HCT116 (cell line): ENCODE results near the gene LONRF3. TPM values are rescaled to one million over a fixed set of nuclear protein-coding genes. Genes with fewer than 3 reads are reported as not detected.
"Not testable (repeated sequence)": the region's sequence is repeated elsewhere in the genome, so short reads cannot be mapped to it uniquely, and the experiment has no call there.

ENCODE experiments used
- ATAC-seq: fragments of 200-7000 bp; cut with Tn5 transposase; 2 replicates; pipeline ENCODE4 v1.9.1; 2020; ENCODE audit warnings: mild to moderate bottlenecking, moderate library complexity
- BruUV-seq: library from RNA; stranded (reverse); fragments of 400-500 nt; replicated peaks from 2 replicates; lab custom pipeline; 2021; lab: Mats Ljungman, UMichigan
- CTCF ChIA-PET: fragments of 300-600 bp; sonication (Branson Sonifier 250); formaldehyde crosslinking; loops from one replicate; lab custom pipeline; 2021; ENCODE audit warnings: antibody characterized with exemption; lab: Charles Lee
- POLR2A ChIA-PET: fragments of 300-600, 350-600 bp; sonication (Branson Sonifier 250); formaldehyde crosslinking; loops from one replicate; lab custom pipeline; 2021; ENCODE audit warnings: antibody characterized with exemption; lab: Charles Lee
- RAD21 ChIA-PET, 2 experiments: fragments of 300-600 bp; sonication (Branson Sonifier 250); formaldehyde crosslinking; loops; one replicate each; lab custom pipeline; 2023; ENCODE audit warnings: low total read pairs in 2 of 2; ENCODE audit not compliant: uncharacterized antibody in 2 of 2, unreplicated experiment in 2 of 2, low non-redundant PET in 1 of 2; lab: Charles Lee
- DNase-seq: peaks from one replicate; pipeline ENCODE4 v3.0.0-alpha.2; 2010; ENCODE audit warnings: low read depth, low spot score
- H2AFZ ChIP-seq: fragments of 200-600 bp; shearing (Covaris generic), sonication (generic); 2 replicates; pipeline ENCODE4 v1.6.1; 2017; ENCODE audit warnings: low read depth, mixed run types, mixed read lengths, antibody characterized with exemption, low read length; ENCODE audit not compliant: poor library complexity, severe bottlenecking
- H3K27ac ChIP-seq: 2 replicates; pipeline ENCODE4 v1.5.1; 2012; ENCODE audit warnings: low read depth, low read length
- H3K27me3 ChIP-seq: fragments of 200-600 bp; sonication (generic); 2 replicates; pipeline ENCODE4 v1.6.1; 2016; ENCODE audit warnings: mixed run types, low read length, mixed read lengths; ENCODE audit not compliant: insufficient read depth
- H3K36me3 ChIP-seq, 2 experiments: fragments of 200-500 bp in 1 of 2; fragments of 200-600 bp in 1 of 2; sonication (Bioruptor generic) in 1 of 2; sonication (generic) in 1 of 2; 2 replicates each; pipeline versions ENCODE4 v1.5.1 to v1.6.1; 2014 to 2016; ENCODE audit warnings: low read length in 2 of 2, inconsistent platforms in 1 of 2, mixed read lengths in 1 of 2, mixed run types in 1 of 2; ENCODE audit not compliant: insufficient read depth in 2 of 2, control insufficient read depth in 1 of 2
- H3K4me1 ChIP-seq, 2 experiments: fragments of 200-600 bp in 1 of 2; sonication (generic) in 1 of 2; 2 replicates each; pipeline versions ENCODE4 v1.5.1 to v1.6.1; 2012 to 2017; ENCODE audit warnings: low read length in 2 of 2, inconsistent platforms in 1 of 2, mild to moderate bottlenecking in 1 of 2, mixed read lengths in 1 of 2, mixed run types in 1 of 2, moderate library complexity in 1 of 2; ENCODE audit not compliant: insufficient read depth in 2 of 2, control insufficient read depth in 1 of 2
- H3K4me2 ChIP-seq: fragments of 200-600 bp; sonication (generic); 2 replicates; pipeline ENCODE4 v1.6.1; 2017; ENCODE audit warnings: mixed run types, low read length, mixed read lengths
- H3K4me3 ChIP-seq, 2 experiments: fragments of 200-600 bp in 1 of 2; sonication (generic) in 1 of 2; replicated peaks in 1 of 2; 2 replicates each; pipeline ENCODE4 v1.5.1; 2011 to 2016; ENCODE audit warnings: low read length in 2 of 2, control low read depth in 1 of 2, low read depth in 1 of 2, mild to moderate bottlenecking in 1 of 2, mixed read lengths in 1 of 2, mixed run types in 1 of 2
- H3K79me2 ChIP-seq: fragments of 200-600 bp; sonication (generic); 2 replicates; pipeline ENCODE4 v1.6.1; 2017; ENCODE audit warnings: mild to moderate bottlenecking, mixed run types, low read length, moderate library complexity, mixed read lengths; ENCODE audit not compliant: insufficient read depth
- H3K9ac ChIP-seq: fragments of 200-600 bp; sonication (generic); 2 replicates; pipeline ENCODE4 v1.6.1; 2016; ENCODE audit warnings: low read length, mixed read lengths
- H3K9me2 ChIP-seq: fragments of 200-600 bp; sonication (generic), shearing (Covaris generic); 2 replicates; pipeline ENCODE4 v1.6.1; 2017; ENCODE audit warnings: mixed run types, mild to moderate bottlenecking, moderate library complexity; ENCODE audit not compliant: insufficient read depth
- H3K9me3 ChIP-seq, 2 experiments: fragments of 200-500 bp in 1 of 2; fragments of 200-600 bp in 1 of 2; sonication (Bioruptor generic) in 1 of 2; sonication (generic) in 1 of 2; 2 replicates each; pipeline ENCODE4 v1.6.1; 2014 to 2017; ENCODE audit warnings: low read length in 2 of 2, mixed read lengths in 2 of 2, inconsistent platforms in 1 of 2, low read depth in 1 of 2, mild to moderate bottlenecking in 1 of 2, mixed run types in 1 of 2, moderate library complexity in 1 of 2; ENCODE audit not compliant: control insufficient read depth in 1 of 2, insufficient read depth in 1 of 2
- H4K20me1 ChIP-seq: fragments of 200-600 bp; sonication (generic), shearing (Covaris generic); 2 replicates; pipeline ENCODE4 v1.6.1; 2017; ENCODE audit warnings: mixed run types, mild to moderate bottlenecking, moderate library complexity; ENCODE audit not compliant: insufficient read depth
- FOSL1 ChIP-seq: IDR thresholded peaks from 2 replicates; pipeline ENCODE4 v1.6.1; 2012; ENCODE audit warnings: low read depth
- JUND ChIP-seq: IDR thresholded peaks from 2 replicates; pipeline ENCODE4 v1.6.1; 2012
- POLR2A ChIP-seq: IDR thresholded peaks from 2 replicates; pipeline ENCODE4 v1.7.0; 2011; ENCODE audit warnings: borderline replicate concordance; ENCODE audit not compliant: insufficient read depth, insufficient read length; ENCODE audit errors: extremely low read depth
- POLR2AphosphoS5 ChIP-seq: IDR thresholded peaks from 2 replicates; pipeline ENCODE4 v1.6.1; 2011; ENCODE audit warnings: mild to moderate bottlenecking, low read depth, low read length, moderate library complexity
- RAD21 ChIP-seq: IDR thresholded peaks from 2 replicates; pipeline ENCODE4 v1.6.1; 2012; ENCODE audit warnings: low read depth, mild to moderate bottlenecking
- REST ChIP-seq: IDR thresholded peaks from 2 replicates; pipeline ENCODE4 v1.6.1; 2012; ENCODE audit warnings: low read depth
- SIN3A ChIP-seq: IDR thresholded peaks from 2 replicates; pipeline ENCODE4 v1.6.1; 2012; ENCODE audit warnings: low read depth
- SRF ChIP-seq: IDR thresholded peaks from 2 replicates; pipeline ENCODE4 v1.6.1; 2012; ENCODE audit warnings: low read depth
- YY1 ChIP-seq: IDR thresholded peaks from 2 replicates; pipeline ENCODE4 v1.6.1; 2011; ENCODE audit warnings: low read length, low read depth, moderate library complexity, mild to moderate bottlenecking; ENCODE audit not compliant: insufficient replicate concordance; ENCODE audit errors: extremely low read depth
- ZFX ChIP-seq: fragments of 450-650 bp; IDR thresholded peaks from 2 replicates; pipeline ENCODE4 v1.6.1; 2017
- ZNF274 ChIP-seq: fragments of 200-500 bp; sonication (Bioruptor generic); IDR thresholded peaks from 2 replicates; pipeline ENCODE4 v1.6.1; 2014; ENCODE audit warnings: mild to moderate bottlenecking, low read depth, low read length, inconsistent platforms
- intact Hi-C: fragments of 100-400 bp; cut with micrococcal nuclease; formaldehyde crosslinking; loops from 2 replicates; pipeline ENCODE4 v1.10.0; 2022
- total RNA-seq: library from RNA; stranded (reverse); gene quantifications from one replicate; pipeline ENCODE4 v1.2.1, GENCODE V29; 2021; ENCODE audit not compliant: unreplicated experiment
- TF ChIP-seq, protein P1 (sequence below): IDR thresholded peaks from 2 replicates; pipeline ENCODE4 v1.6.1; 2012
- TF ChIP-seq, protein P2 (sequence below): IDR thresholded peaks from 2 replicates; pipeline ENCODE4 v1.6.1; 2011; ENCODE audit warnings: mild to moderate bottlenecking, low read length, moderate library complexity; ENCODE audit not compliant: insufficient replicate concordance; ENCODE audit errors: extremely low read depth

The LONRF3 gene
- total RNA-seq, 1 experiment from 2014 or later, result 3.1 TPM

GRCh38 chrX:118990512-118991227 is 16.3 kb downstream of the LONRF3 start:
- Histone ChIP-seq H2AFZ (no peak overlapping the region), H4K20me1 (no peaks in the 10 kb centered on the region), H3K9ac (no peak overlapping the region), H3K79me2 (no peaks in the 10 kb centered on the region), H3K4me2 (no peak overlapping the region), H3K4me1 (no peaks in the 10 kb centered on the region; a peak in 1 of 4 replicates), H3K4me3 (no peak overlapping the region), H3K27ac (no peak overlapping the region), H3K9me2 (no peaks in the 10 kb centered on the region), H3K27me3 (no peaks in the 10 kb centered on the region), H3K9me3 (no peaks in the 10 kb centered on the region), H3K36me3 (no peaks in the 10 kb centered on the region)
- intact Hi-C loops, result no loop called here
- no TSS peak for BruUV-seq
- DNase-seq (no peak), ATAC-seq (no peak)
- ChIA-PET RAD21 (no interaction called here), CTCF (no interaction called here), POLR2A (no interaction called here)
- TF ChIP-seq ZFX, result no peak
- TF ChIP-seq, protein P1, sequence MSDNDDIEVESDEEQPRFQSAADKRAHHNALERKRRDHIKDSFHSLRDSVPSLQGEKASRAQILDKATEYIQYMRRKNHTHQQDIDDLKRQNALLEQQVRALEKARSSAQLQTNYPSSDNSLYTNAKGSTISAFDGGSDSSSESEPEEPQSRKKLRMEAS, result no peak
- TF ChIP-seq RAD21, result no peak
- TF ChIP-seq SRF, result no peak
- TF ChIP-seq POLR2A, result no peak
- TF ChIP-seq POLR2AphosphoS5, result no peak
- TF ChIP-seq, protein P2, sequence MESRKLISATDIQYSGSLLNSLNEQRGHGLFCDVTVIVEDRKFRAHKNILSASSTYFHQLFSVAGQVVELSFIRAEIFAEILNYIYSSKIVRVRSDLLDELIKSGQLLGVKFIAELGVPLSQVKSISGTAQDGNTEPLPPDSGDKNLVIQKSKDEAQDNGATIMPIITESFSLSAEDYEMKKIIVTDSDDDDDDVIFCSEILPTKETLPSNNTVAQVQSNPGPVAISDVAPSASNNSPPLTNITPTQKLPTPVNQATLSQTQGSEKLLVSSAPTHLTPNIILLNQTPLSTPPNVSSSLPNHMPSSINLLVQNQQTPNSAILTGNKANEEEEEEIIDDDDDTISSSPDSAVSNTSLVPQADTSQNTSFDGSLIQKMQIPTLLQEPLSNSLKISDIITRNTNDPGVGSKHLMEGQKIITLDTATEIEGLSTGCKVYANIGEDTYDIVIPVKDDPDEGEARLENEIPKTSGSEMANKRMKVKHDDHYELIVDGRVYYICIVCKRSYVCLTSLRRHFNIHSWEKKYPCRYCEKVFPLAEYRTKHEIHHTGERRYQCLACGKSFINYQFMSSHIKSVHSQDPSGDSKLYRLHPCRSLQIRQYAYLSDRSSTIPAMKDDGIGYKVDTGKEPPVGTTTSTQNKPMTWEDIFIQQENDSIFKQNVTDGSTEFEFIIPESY, result no peak
- TF ChIP-seq YY1, result no peak
- TF ChIP-seq REST, result no peak
- no peak for TF ChIP-seq SIN3A
- no peak for TF ChIP-seq ZNF274
- TF ChIP-seq FOSL1, result no peak
- TF ChIP-seq JUND, result no peak

DNA sequence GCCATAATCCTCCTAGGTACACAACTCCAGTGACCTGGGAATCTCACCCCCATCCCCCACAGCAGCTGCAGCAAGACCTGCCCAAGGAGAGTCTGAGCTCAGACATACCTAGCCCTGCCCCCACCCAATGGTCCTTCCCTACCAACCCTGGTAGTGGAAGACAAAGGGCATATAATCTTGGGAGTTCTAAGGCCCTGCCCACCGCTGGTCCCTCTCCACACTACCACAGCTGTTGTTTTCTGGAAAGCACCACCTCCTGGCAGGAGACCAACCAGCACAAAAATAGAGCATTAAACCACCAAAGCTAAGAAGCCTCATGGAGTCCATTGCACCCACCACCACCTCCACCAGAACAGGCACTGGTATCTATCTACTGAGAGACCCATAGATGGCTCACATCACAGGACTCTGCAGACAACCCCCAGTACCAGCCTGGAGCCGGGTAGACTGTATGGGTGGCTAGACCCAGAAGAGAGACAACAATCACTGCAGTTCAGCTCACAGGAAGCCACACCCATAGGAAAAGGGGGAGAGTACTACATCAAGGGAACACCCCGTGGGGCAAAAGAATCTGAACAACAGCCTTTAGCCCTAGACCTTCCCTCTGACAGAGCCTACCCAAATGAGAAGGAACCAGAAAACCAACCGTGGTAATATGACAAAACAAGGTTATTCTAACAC is 18.2 kb downstream of the LONRF3 start:
- POLR2A ChIA-PET, H3K27me3 ChIP-seq, DNase-seq: not testable (repeated sequence)

More for the DNA sequence above, 18.2 kb downstream of the LONRF3 start:
- intact Hi-C loops, H3K4me3 ChIP-seq, H3K9me2 ChIP-seq, ATAC-seq, H3K36me3 ChIP-seq, RAD21 ChIA-PET, H4K20me1 ChIP-seq, BruUV-seq, H3K27ac ChIP-seq, H3K9me3 ChIP-seq, CTCF ChIA-PET, H3K4me1 ChIP-seq, H3K79me2 ChIP-seq, H2AFZ ChIP-seq, H3K4me2 ChIP-seq, H3K9ac ChIP-seq: not testable (repeated sequence)
